ENCODE results near the gene DMRTC2. TPM values are rescaled to one million over a fixed set of nuclear protein-coding genes. Genes with fewer than 3 reads are reported as not detected.

Gene DMRTC2
- total and polyA plus RNA-seq, 2 of the 13 experiments (the other 11 are each of a cell fraction or from before 2014, with no cell fraction given) = not detected

- TF ChIP-seq NFKB2 (CRISPR knock-in tag; IDR thresholded peaks at IDR 0.05; ENCODE audit: borderline replicate concordance) = no peak
- TF ChIP-seq ZNF383 (CRISPR knock-in tag; IDR thresholded peaks at IDR 0.05; ENCODE audit: borderline replicate concordance) = no peak
- no peak for TF ChIP-seq CEBPG (CRISPR knock-in tag; IDR thresholded peaks at IDR 0.05)
- TF ChIP-seq ZNF441 (CRISPR knock-in tag; IDR thresholded peaks at IDR 0.05; ENCODE audit: borderline replicate concordance) = 0 out of 2 replicates have a peak, but pooled peaks have one; percentile 54
- TF ChIP-seq BCL3 (CRISPR knock-in tag; IDR thresholded peaks at IDR 0.05) = no peak
- peak; percentile 84 for TF ChIP-seq RBM22 (optimal IDR thresholded peaks at IDR 0.05; ENCODE audit: low read length)
Observed at GRCh38 chr19:41870401-41870873, 25.6 kb downstream of the DMRTC2 start (continued).

GRCh38 chr19:41871573-41872383 lies 26.9 kb downstream of the DMRTC2 start:
- intact Hi-C loops (cut with micrococcal nuclease; ENCODE audit: unreplicated experiment) (loop anchor here (2.0 kb wide), 2 partner anchors 63 to 79 kb away; no protein-coding TSS in a partner anchor), in situ Hi-C loops (cut with HindIII; ENCODE audit: extremely low pct_ligation_motif_present, low pct_unique_long_range_greater_than_20kb) (no loop called here)
- Histone ChIP-seq H3K36me3 (replicated peaks in 1 of 2; ENCODE audit: control insufficient read depth in 1 of 2, insufficient read depth in 2 of 2, low read length in 2 of 2) (peaks cover 15 to 48% of the 10 kb centered on the region in 2 experiments), H4K20me1 (ENCODE audit: insufficient read depth, low read length) (peaks cover 60% of the 10 kb centered on the region), H3K4me2 (ENCODE audit: low read depth, low read length) (no peak overlapping the region), H2AFZ (ENCODE audit: low read length) (no peak overlapping the region), H3K9me3 (ENCODE audit: low read length) (no peaks in the 10 kb centered on the region), H3K9ac (ENCODE audit: insufficient read depth, low read depth, low read length) (no peak overlapping the region), H3K4me3 (replicated peaks in 1 of 3; ENCODE audit: insufficient read depth in 1 of 3, low read depth in 2 of 3, low read length in 3 of 3) (no peak overlapping the region), H3K27ac (ENCODE audit: extremely low read length, insufficient read depth, low read length) (no peak overlapping the region), H3K4me1 (ENCODE audit: insufficient read depth, low read length) (peaks cover 41% of the 10 kb centered on the region), H3K27me3 (ENCODE audit: control insufficient read depth in 1 of 2, insufficient read depth in 2 of 2, low read length in 2 of 2) (no peaks in the 10 kb centered on the region), H3K79me2 (ENCODE audit: insufficient read depth, low read length) (peaks cover 7% of the 10 kb centered on the region)
- POLR2A ChIA-PET = interaction anchor here (1.5 to 6.9 kb wide), 4 partner anchors 8 to 86 kb away, joined by 4 to 72 read pairs (median 19); partner anchors contain the start of genes ARHGEF1 and RPS19
- DNase-seq (ENCODE audit: low spot score) = no peak
- FAIRE-seq = no peak
- CTCF ChIA-PET (ENCODE audit: low intra/inter-chr PET ratio, low total read pairs) = no interaction called here
- TSS peak; percentile 14 for BruUV-seq (replicated peaks)
- 88% methylated on average over 10 of the region's 16 CpGs for WGBS (ENCODE audit: low lambda C conversion rate)
- ATAC-seq = peak; percentile 1; the same call in 2 of the 3 replicates
- TF ChIP-seq AGO2 (optimal IDR thresholded peaks at IDR 0.05; ENCODE audit: low read depth, low read length) (peak; percentile 100), TCF7L2 (IDR thresholded peaks at IDR 0.05; ENCODE audit: low read depth, low read length) (no peak), ZNF570 (CRISPR knock-in tag; IDR thresholded peaks at IDR 0.05; ENCODE audit: borderline replicate concordance) (no peak), FOXK1 (CRISPR knock-in tag; IDR thresholded peaks at IDR 0.05; ENCODE audit: borderline replicate concordance, low read depth) (no peak), SRSF4 (IDR thresholded peaks at IDR 0.05; ENCODE audit: low read depth, low read length, poor library complexity, severe bottlenecking) (no peak), ZC3H13 (CRISPR knock-in tag; IDR thresholded peaks at IDR 0.05) (0 out of 2 replicates have a peak, but pooled peaks have one; percentile 56), ZNF503 (CRISPR knock-in tag; IDR thresholded peaks at IDR 0.05) (no peak), NFIC (IDR thresholded peaks at IDR 0.05; ENCODE audit: low read length) (peak; percentile 19; the same call in 1 of the 2 replicates), MLLT10 (CRISPR knock-in tag; IDR thresholded peaks at IDR 0.05) (no peak), ZNF780A (CRISPR knock-in tag; IDR thresholded peaks at IDR 0.05) (no peak), MIER3 (CRISPR knock-in tag; IDR thresholded peaks at IDR 0.05; ENCODE audit: borderline replicate concordance) (no peak), ADNP (CRISPR knock-in tag; IDR thresholded peaks at IDR 0.05) (no peak)
